ENCODE results near the gene EFCAB5. TPM values are rescaled to one million over a fixed set of nuclear protein-coding genes. Genes with fewer than 3 reads are reported as not detected.

Gene EFCAB5
- total and polyA plus RNA-seq, 2 of the 8 experiments (the other 6 are each of a cell fraction or from before 2014, with no cell fraction given), result 0.05 to 0.34 TPM

DNA sequence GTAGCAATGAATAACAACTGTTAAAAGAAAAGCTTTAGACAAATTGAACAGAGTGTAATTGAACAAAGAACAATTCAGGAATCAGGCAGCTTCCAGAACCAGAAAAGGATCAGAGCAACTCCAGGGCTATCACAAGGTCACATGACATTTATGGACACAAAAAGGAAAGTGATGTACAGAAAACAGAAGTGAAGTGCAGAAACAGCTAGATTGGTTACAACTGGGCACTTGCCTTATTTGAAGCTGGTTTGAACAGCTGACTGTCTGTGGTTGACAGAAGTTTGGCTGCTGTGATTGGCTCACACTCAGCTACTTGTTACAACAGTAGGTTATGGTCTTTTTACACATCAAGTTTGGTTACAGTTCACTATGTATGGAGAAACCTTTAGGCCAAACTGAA is 14.8 kb downstream of the EFCAB5 start (continued):
- TF ChIP-seq, protein P1, sequence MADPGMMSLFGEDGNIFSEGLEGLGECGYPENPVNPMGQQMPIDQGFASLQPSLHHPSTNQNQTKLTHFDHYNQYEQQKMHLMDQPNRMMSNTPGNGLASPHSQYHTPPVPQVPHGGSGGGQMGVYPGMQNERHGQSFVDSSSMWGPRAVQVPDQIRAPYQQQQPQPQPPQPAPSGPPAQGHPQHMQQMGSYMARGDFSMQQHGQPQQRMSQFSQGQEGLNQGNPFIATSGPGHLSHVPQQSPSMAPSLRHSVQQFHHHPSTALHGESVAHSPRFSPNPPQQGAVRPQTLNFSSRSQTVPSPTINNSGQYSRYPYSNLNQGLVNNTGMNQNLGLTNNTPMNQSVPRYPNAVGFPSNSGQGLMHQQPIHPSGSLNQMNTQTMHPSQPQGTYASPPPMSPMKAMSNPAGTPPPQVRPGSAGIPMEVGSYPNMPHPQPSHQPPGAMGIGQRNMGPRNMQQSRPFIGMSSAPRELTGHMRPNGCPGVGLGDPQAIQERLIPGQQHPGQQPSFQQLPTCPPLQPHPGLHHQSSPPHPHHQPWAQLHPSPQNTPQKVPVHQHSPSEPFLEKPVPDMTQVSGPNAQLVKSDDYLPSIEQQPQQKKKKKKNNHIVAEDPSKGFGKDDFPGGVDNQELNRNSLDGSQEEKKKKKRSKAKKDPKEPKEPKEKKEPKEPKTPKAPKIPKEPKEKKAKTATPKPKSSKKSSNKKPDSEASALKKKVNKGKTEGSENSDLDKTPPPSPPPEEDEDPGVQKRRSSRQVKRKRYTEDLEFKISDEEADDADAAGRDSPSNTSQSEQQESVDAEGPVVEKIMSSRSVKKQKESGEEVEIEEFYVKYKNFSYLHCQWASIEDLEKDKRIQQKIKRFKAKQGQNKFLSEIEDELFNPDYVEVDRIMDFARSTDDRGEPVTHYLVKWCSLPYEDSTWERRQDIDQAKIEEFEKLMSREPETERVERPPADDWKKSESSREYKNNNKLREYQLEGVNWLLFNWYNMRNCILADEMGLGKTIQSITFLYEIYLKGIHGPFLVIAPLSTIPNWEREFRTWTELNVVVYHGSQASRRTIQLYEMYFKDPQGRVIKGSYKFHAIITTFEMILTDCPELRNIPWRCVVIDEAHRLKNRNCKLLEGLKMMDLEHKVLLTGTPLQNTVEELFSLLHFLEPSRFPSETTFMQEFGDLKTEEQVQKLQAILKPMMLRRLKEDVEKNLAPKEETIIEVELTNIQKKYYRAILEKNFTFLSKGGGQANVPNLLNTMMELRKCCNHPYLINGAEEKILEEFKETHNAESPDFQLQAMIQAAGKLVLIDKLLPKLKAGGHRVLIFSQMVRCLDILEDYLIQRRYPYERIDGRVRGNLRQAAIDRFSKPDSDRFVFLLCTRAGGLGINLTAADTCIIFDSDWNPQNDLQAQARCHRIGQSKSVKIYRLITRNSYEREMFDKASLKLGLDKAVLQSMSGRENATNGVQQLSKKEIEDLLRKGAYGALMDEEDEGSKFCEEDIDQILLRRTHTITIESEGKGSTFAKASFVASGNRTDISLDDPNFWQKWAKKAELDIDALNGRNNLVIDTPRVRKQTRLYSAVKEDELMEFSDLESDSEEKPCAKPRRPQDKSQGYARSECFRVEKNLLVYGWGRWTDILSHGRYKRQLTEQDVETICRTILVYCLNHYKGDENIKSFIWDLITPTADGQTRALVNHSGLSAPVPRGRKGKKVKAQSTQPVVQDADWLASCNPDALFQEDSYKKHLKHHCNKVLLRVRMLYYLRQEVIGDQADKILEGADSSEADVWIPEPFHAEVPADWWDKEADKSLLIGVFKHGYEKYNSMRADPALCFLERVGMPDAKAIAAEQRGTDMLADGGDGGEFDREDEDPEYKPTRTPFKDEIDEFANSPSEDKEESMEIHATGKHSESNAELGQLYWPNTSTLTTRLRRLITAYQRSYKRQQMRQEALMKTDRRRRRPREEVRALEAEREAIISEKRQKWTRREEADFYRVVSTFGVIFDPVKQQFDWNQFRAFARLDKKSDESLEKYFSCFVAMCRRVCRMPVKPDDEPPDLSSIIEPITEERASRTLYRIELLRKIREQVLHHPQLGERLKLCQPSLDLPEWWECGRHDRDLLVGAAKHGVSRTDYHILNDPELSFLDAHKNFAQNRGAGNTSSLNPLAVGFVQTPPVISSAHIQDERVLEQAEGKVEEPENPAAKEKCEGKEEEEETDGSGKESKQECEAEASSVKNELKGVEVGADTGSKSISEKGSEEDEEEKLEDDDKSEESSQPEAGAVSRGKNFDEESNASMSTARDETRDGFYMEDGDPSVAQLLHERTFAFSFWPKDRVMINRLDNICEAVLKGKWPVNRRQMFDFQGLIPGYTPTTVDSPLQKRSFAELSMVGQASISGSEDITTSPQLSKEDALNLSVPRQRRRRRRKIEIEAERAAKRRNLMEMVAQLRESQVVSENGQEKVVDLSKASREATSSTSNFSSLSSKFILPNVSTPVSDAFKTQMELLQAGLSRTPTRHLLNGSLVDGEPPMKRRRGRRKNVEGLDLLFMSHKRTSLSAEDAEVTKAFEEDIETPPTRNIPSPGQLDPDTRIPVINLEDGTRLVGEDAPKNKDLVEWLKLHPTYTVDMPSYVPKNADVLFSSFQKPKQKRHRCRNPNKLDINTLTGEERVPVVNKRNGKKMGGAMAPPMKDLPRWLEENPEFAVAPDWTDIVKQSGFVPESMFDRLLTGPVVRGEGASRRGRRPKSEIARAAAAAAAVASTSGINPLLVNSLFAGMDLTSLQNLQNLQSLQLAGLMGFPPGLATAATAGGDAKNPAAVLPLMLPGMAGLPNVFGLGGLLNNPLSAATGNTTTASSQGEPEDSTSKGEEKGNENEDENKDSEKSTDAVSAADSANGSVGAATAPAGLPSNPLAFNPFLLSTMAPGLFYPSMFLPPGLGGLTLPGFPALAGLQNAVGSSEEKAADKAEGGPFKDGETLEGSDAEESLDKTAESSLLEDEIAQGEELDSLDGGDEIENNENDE (IDR thresholded peaks at IDR 0.05; ENCODE audit: insufficient replicate concordance, low read length), result no peak
- TF ChIP-seq SIX5 (IDR thresholded peaks at IDR 0.05; ENCODE audit: low read depth, low read length) (no peak), CHD1 (IDR thresholded peaks at IDR 0.05; ENCODE audit: low read depth, low read length) (no peak), RFX5 (IDR thresholded peaks at IDR 0.05; ENCODE audit: borderline replicate concordance, low read depth, low read length) (no peak), HDAC6 (IDR thresholded peaks at IDR 0.05; ENCODE audit: low read depth, low read length) (no peak), RNF2 (IDR thresholded peaks at IDR 0.05; ENCODE audit: borderline replicate concordance, low read depth, low read length, missing control alignments, poor library complexity, severe bottlenecking) (no peak)
- TF ChIP-seq, protein P2, sequence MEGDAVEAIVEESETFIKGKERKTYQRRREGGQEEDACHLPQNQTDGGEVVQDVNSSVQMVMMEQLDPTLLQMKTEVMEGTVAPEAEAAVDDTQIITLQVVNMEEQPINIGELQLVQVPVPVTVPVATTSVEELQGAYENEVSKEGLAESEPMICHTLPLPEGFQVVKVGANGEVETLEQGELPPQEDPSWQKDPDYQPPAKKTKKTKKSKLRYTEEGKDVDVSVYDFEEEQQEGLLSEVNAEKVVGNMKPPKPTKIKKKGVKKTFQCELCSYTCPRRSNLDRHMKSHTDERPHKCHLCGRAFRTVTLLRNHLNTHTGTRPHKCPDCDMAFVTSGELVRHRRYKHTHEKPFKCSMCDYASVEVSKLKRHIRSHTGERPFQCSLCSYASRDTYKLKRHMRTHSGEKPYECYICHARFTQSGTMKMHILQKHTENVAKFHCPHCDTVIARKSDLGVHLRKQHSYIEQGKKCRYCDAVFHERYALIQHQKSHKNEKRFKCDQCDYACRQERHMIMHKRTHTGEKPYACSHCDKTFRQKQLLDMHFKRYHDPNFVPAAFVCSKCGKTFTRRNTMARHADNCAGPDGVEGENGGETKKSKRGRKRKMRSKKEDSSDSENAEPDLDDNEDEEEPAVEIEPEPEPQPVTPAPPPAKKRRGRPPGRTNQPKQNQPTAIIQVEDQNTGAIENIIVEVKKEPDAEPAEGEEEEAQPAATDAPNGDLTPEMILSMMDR (IDR thresholded peaks at IDR 0.05; ENCODE audit: control extremely low read depth in 1 of 3, insufficient read depth in 1 of 3, low read depth in 1 of 3, low read length in 3 of 3), result no peak
